ENCODE measurements around the gene MAN1C1. TPM values are rescaled to one million over a fixed set of nuclear protein-coding genes. Genes with fewer than 3 reads are reported as not detected.

MAN1C1 gene
- total RNA-seq, 2 experiments from 2014 or later, result 3.7 to 4.4 TPM

DNA sequence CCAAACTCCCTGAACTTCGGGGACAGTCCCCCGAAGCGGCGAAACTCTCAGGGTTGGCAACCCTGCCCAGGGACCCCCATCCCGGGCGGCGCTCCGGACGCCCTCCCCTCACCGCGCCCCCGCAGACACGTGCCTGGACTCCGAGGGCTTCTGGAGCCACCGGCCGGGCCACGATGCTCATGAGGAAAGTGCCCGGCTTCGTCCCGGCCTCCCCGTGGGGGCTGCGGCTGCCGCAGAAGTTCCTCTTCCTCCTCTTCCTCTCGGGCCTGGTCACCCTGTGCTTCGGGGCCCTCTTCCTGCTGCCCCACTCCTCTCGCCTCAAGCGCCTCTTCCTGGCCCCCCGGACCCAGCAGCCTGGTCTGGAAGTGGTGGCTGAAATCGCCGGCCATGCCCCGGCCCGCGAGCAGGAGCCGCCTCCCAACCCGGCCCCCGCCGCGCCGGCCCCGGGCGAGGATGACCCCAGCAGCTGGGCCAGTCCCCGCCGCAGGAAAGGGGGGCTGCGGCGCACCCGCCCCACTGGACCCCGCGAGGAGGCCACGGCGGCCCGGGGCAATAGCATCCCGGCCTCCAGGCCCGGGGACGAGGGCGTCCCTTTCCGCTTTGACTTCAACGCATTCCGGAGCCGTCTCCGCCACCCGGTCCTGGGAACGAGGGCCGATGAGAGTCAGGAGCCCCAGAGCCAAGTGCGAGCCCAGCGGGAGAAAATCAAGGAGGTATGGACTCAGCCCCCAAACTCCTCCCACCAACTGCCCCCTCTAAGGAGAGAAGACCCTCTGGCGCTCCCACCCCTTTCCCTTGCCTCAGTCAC lies 1.2 kb downstream of the MAN1C1 start:
- Mint-ChIP-seq H3K27ac (peak overlapping the region; percentile 79), H3K27me3 (peaks cover 8% of the 10 kb centered on the region), H3K4me1 (ENCODE audit: low read depth) (peaks cover 67% of the 10 kb centered on the region), H3K9me3 (no peaks in the 10 kb centered on the region), H3K4me3 (peak overlapping the region; percentile 78), H3K36me3 (ENCODE audit: low read depth) (no peaks in the 10 kb centered on the region)
- DNase-seq, result peak; percentile 17
- no peak for ATAC-seq
- TF ChIP-seq CTCF (IDR thresholded peaks at IDR 0.05), result no peak
- ChIA-PET POLR2A (interaction anchor here (1.0 to 3.6 kb wide), 8 partner anchors 9 to 201 kb away, joined by 3 to 19 read pairs (median 4); no protein-coding TSS in a partner anchor), CTCF (interaction anchor here (0.8 to 4.0 kb wide), 14 partner anchors 9 to 184 kb away, joined by 3 to 43 read pairs (median 12); partner anchors contain the start of gene SELENON)
- intact Hi-C loops (cut with micrococcal nuclease), result no loop called here

- no peak for ATAC-seq
- no peak for TF ChIP-seq CTCF (IDR thresholded peaks at IDR 0.05)
- Mint-ChIP-seq H3K4me3 (peak overlapping the region; percentile 78), H3K4me1 (ENCODE audit: low read depth) (peaks cover 73% of the 10 kb centered on the region), H3K36me3 (ENCODE audit: low read depth) (no peaks in the 10 kb centered on the region), H3K9me3 (no peaks in the 10 kb centered on the region), H3K27me3 (peaks cover 8% of the 10 kb centered on the region), H3K27ac (peak overlapping the region; percentile 79)
- POLR2A ChIA-PET, result interaction anchor here (0.7 to 3.6 kb wide), 7 partner anchors 9 to 181 kb away, joined by 3 to 19 read pairs (median 3); no protein-coding TSS in a partner anchor
- no peak for DNase-seq
- intact Hi-C loops (cut with micrococcal nuclease), result no loop called here
- CTCF ChIA-PET, result interaction anchor here (0.6 to 4.0 kb wide), 36 partner anchors 9 to 551 kb away, joined by 3 to 43 read pairs (median 5); partner anchors contain the start of genes SELENON and ZNF593
Measured at GRCh38 chr1:25618433-25618808, 1.8 kb downstream of the MAN1C1 start.

DNA sequence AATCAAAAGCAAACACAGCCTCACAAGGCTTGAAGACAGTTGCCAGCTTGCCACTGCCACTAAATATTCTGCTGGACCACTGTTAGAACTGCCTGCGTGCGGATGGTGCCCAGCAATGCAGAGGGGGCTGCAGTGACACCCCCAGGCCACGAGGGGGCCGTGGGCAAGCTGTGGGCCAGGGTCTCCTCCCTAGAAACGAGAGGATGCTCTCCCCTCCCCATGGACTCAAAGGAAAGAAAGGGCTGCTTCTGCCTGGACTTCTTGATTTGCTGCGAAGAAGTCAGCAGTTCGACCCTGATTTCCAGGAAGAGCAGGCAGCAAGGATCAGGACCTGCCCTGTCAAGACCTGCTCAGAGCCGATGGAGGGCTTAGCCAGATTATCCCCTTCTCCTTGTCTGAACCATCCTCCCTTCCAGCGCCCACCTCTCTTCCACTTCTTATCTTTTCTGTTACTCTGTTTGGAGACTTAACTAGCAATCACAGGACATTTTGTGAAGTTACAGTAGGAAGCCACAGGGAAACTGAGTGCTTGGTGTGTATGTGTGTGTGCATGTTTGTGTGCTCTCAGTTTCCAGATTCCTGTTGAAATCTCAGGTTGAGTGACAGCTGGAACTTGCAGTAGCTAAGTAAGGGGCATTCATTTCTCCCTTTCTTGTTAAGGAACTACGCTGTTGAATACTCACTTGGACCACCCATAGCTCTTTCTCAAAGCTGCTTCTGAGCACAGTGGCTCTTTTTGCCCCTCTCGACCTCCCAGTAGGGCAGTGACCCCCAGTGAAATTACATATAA lies 2.7 kb downstream of the MAN1C1 start:
- POLR2A ChIA-PET, result interaction anchor here (0.7 to 3.6 kb wide), 10 partner anchors 9 to 180 kb away, joined by 3 to 19 read pairs (median 3); no protein-coding TSS in a partner anchor
- H3K27ac Mint-ChIP-seq, result peak overlapping the region; percentile 50
- no peaks in the 10 kb centered on the region for H3K9me3 Mint-ChIP-seq
- peaks cover 3% of the 10 kb centered on the region for H3K27me3 Mint-ChIP-seq
- intact Hi-C loops (cut with micrococcal nuclease), result no loop called here
- ATAC-seq (peak; percentile 19), DNase-seq (peak; percentile 61)
- H3K4me3 Mint-ChIP-seq, result peak overlapping the region; percentile 78
- peak; percentile 94 for TF ChIP-seq CTCF (IDR thresholded peaks at IDR 0.05)
- CTCF ChIA-PET, result interaction anchor here (0.6 to 4.0 kb wide), 47 partner anchors 9 to 550 kb away, joined by 3 to 43 read pairs (median 4); partner anchors contain the start of genes SELENON and ZNF593
- peaks cover 79% of the 10 kb centered on the region for H3K4me1 Mint-ChIP-seq (ENCODE audit: low read depth)
- H3K36me3 Mint-ChIP-seq (ENCODE audit: low read depth), result no peaks in the 10 kb centered on the region

DNA sequence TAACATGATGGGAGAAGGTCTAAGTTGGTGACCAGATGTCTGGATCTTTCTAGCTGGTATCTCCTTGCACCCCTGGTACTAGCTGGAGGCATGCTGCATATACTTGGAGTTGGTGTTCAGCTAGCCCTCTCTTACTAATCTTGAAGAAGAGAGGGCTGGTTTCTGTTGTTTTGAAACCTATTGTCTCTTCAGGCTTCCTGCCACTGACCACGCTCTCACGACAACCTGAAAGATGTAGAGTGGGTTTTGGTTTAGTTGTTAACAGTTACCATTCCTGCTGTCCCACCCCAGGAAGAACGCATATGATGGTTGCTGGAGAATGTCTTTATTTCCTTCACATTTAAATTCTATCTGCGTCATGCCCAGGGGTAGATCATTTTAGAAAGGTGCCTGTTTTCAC lies 3.6 kb downstream of the MAN1C1 start:
- intact Hi-C loops (cut with micrococcal nuclease), result loop anchor here (5.0 kb wide), 2 partner anchors 57 to 177 kb away; no protein-coding TSS in a partner anchor
- Mint-ChIP-seq H3K4me3 (peak overlapping the region; percentile 78), H3K36me3 (ENCODE audit: low read depth) (no peaks in the 10 kb centered on the region), H3K4me1 (ENCODE audit: low read depth) (peaks cover 75% of the 10 kb centered on the region), H3K27me3 (peaks cover 3% of the 10 kb centered on the region), H3K27ac (peak overlapping the region; percentile 18), H3K9me3 (no peaks in the 10 kb centered on the region)
- CTCF ChIA-PET, result interaction anchor here (0.8 to 4.0 kb wide), 25 partner anchors 8 to 183 kb away, joined by 3 to 43 read pairs (median 5); partner anchors contain the start of gene SELENON
- ATAC-seq, result peak; percentile 11
- POLR2A ChIA-PET, result interaction anchor here (0.7 to 3.6 kb wide), 6 partner anchors 17 to 150 kb away, joined by 3 to 19 read pairs (median 3); no protein-coding TSS in a partner anchor
- peak; percentile 68 for DNase-seq
- TF ChIP-seq CTCF (IDR thresholded peaks at IDR 0.05), result no peak
